ENCODE measurements around the gene SCARB2.
A peak's percentile ranks its signal among the peaks of the same experiment; 100 is the strongest.

SCARB2 gene

GRCh38 chr4:76233529-76233928, 19.9 kb upstream of the SCARB2 start:
- no peak overlapping the region for H3K27ac ChIP-seq (ENCODE audit: low read depth, low read length)
- H3K4me1 ChIP-seq (ENCODE audit: control insufficient read depth in 5 of 5, insufficient read depth in 5 of 5, low read length in 5 of 5): peaks cover 0 to 11% (median 5%) of the 10 kb centered on the region in 5 donors
- no peak overlapping the region for H3K4me3 ChIP-seq (ENCODE audit: low read depth in 1 of 5, low read length in 5 of 5)
- H3K27me3 ChIP-seq (ENCODE audit: control insufficient read depth in 5 of 5, insufficient read depth in 4 of 5, low read length in 5 of 5): no peaks in the 10 kb centered on the region
- H3K36me3 ChIP-seq (ENCODE audit: control insufficient read depth in 5 of 5, insufficient read depth in 5 of 5, low read length in 5 of 5): no peaks in the 10 kb centered on the region
- peaks cover 0 to 4% (median 0%) of the 10 kb centered on the region in 5 donors for H3K9me3 ChIP-seq (ENCODE audit: control insufficient read depth in 5 of 5, low read length in 5 of 5)
- H3K9ac ChIP-seq (ENCODE audit: low read length in 5 of 5): no peak overlapping the region

- Histone ChIP-seq H3K4me1 (ENCODE audit: control insufficient read depth in 5 of 5, insufficient read depth in 5 of 5, low read length in 5 of 5) (peaks cover 0 to 11% (median 5%) of the 10 kb centered on the region in 5 donors), H3K9ac (ENCODE audit: low read length in 5 of 5) (no peak overlapping the region), H3K9me3 (ENCODE audit: control insufficient read depth in 5 of 5, low read length in 5 of 5) (peaks cover 0 to 4% (median 0%) of the 10 kb centered on the region in 5 donors), H3K4me3 (ENCODE audit: low read depth in 1 of 5, low read length in 5 of 5) (no peak overlapping the region), H3K27me3 (ENCODE audit: control insufficient read depth in 5 of 5, insufficient read depth in 4 of 5, low read length in 5 of 5) (no peaks in the 10 kb centered on the region), H3K27ac (ENCODE audit: low read depth, low read length) (no peak overlapping the region), H3K36me3 (ENCODE audit: control insufficient read depth in 5 of 5, insufficient read depth in 5 of 5, low read length in 5 of 5) (no peaks in the 10 kb centered on the region)
Observed at GRCh38 chr4:76233083-76233482, 19.5 kb upstream of the SCARB2 start.

- Histone ChIP-seq H3K4me1 (ENCODE audit: control insufficient read depth in 5 of 5, insufficient read depth in 5 of 5, low read length in 5 of 5) (peaks cover 0 to 11% (median 5%) of the 10 kb centered on the region in 5 donors), H3K9me3 (ENCODE audit: control insufficient read depth in 5 of 5, low read length in 5 of 5) (peaks cover 0 to 4% (median 0%) of the 10 kb centered on the region in 5 donors), H3K4me3 (ENCODE audit: low read depth in 1 of 5, low read length in 5 of 5) (no peak overlapping the region), H3K9ac (ENCODE audit: low read length in 5 of 5) (no peak overlapping the region), H3K27ac (ENCODE audit: low read depth, low read length) (no peak overlapping the region), H3K36me3 (ENCODE audit: control insufficient read depth in 5 of 5, insufficient read depth in 5 of 5, low read length in 5 of 5) (no peaks in the 10 kb centered on the region), H3K27me3 (ENCODE audit: control insufficient read depth in 5 of 5, insufficient read depth in 4 of 5, low read length in 5 of 5) (no peaks in the 10 kb centered on the region)
Observed at GRCh38 chr4:76232681-76233080, 19.1 kb upstream of the SCARB2 start.

GRCh38 chr4:76226418-76226817, 12.8 kb upstream of the SCARB2 start:
- Histone ChIP-seq H3K27me3 (ENCODE audit: control insufficient read depth in 5 of 5, insufficient read depth in 4 of 5, low read length in 5 of 5) (no peaks in the 10 kb centered on the region), H3K4me3 (ENCODE audit: low read depth in 1 of 5, low read length in 5 of 5) (no peak overlapping the region), H3K36me3 (ENCODE audit: control insufficient read depth in 5 of 5, insufficient read depth in 5 of 5, low read length in 5 of 5) (no peaks in the 10 kb centered on the region), H3K4me1 (ENCODE audit: control insufficient read depth in 5 of 5, insufficient read depth in 5 of 5, low read length in 5 of 5) (no peaks in the 10 kb centered on the region), H3K9ac (ENCODE audit: low read length in 5 of 5) (no peak overlapping the region), H3K9me3 (ENCODE audit: control insufficient read depth in 5 of 5, low read length in 5 of 5) (peaks cover 0 to 4% (median 0%) of the 10 kb centered on the region in 5 donors), H3K27ac (ENCODE audit: low read depth, low read length) (no peak overlapping the region)

DNA sequence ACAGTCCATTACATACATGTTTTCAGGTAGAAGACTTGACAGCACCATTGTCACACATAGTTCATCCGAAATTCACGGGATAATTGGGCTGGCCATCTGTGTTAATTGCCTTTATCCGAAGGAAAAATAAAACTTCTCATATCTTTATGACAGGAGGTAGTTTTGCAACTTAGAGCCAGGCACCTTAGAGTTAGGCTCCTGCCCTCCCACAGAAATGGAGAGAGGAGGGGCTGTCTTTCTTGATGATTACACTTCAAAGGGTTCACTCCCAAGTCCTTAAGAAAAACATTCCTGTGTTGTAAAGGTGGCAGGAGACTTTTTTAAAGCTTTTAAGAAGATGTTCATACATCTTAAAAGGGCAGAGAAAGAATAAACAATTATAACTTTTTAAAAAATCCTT, 10.5 kb upstream of the SCARB2 start:
- H3K27ac ChIP-seq (ENCODE audit: low read depth, low read length): no peak overlapping the region

GRCh38 chr4:76219299-76220055, 5.9 kb upstream of the SCARB2 start:
- H3K4me3 ChIP-seq (ENCODE audit: low read depth in 1 of 5, low read length in 5 of 5): no peak overlapping the region
- no peaks in the 10 kb centered on the region for H3K27me3 ChIP-seq (ENCODE audit: control insufficient read depth in 5 of 5, insufficient read depth in 4 of 5, low read length in 5 of 5)
- no peaks in the 10 kb centered on the region for H3K36me3 ChIP-seq (ENCODE audit: control insufficient read depth in 5 of 5, insufficient read depth in 5 of 5, low read length in 5 of 5)
- peaks cover 0 to 30% (median 19%) of the 10 kb centered on the region in 5 donors for H3K4me1 ChIP-seq (ENCODE audit: control insufficient read depth in 5 of 5, insufficient read depth in 5 of 5, low read length in 5 of 5)
- H3K27ac ChIP-seq (ENCODE audit: low read depth, low read length): peak overlapping the region; percentile 25
- H3K9me3 ChIP-seq (ENCODE audit: control insufficient read depth in 5 of 5, low read length in 5 of 5): no peaks in the 10 kb centered on the region
- H3K9ac ChIP-seq (ENCODE audit: low read length in 5 of 5): no peak overlapping the region

More for the DNA sequence above, 10.5 kb upstream of the SCARB2 start:
- Histone ChIP-seq H3K36me3 (ENCODE audit: control insufficient read depth in 5 of 5, insufficient read depth in 5 of 5, low read length in 5 of 5) (no peaks in the 10 kb centered on the region), H3K4me3 (ENCODE audit: low read depth in 1 of 5, low read length in 5 of 5) (no peak overlapping the region), H3K4me1 (ENCODE audit: control insufficient read depth in 5 of 5, insufficient read depth in 5 of 5, low read length in 5 of 5) (peaks cover 0 to 8% (median 6%) of the 10 kb centered on the region in 5 donors), H3K9ac (ENCODE audit: low read length in 5 of 5) (no peak overlapping the region), H3K27me3 (ENCODE audit: control insufficient read depth in 5 of 5, insufficient read depth in 4 of 5, low read length in 5 of 5) (no peaks in the 10 kb centered on the region), H3K9me3 (ENCODE audit: control insufficient read depth in 5 of 5, low read length in 5 of 5) (peaks cover 0 to 2% (median 0%) of the 10 kb centered on the region in 5 donors)

- Histone ChIP-seq H3K4me1 (ENCODE audit: control insufficient read depth in 5 of 5, insufficient read depth in 5 of 5, low read length in 5 of 5) (peaks cover 3 to 47% (median 37%) of the 10 kb centered on the region in 5 donors), H3K36me3 (ENCODE audit: control insufficient read depth in 5 of 5, insufficient read depth in 5 of 5, low read length in 5 of 5) (no peaks in the 10 kb centered on the region), H3K27me3 (ENCODE audit: control insufficient read depth in 5 of 5, insufficient read depth in 4 of 5, low read length in 5 of 5) (no peaks in the 10 kb centered on the region), H3K9ac (ENCODE audit: low read length in 5 of 5) (no peak overlapping the region), H3K9me3 (ENCODE audit: control insufficient read depth in 5 of 5, low read length in 5 of 5) (no peaks in the 10 kb centered on the region), H3K27ac (ENCODE audit: low read depth, low read length) (no peak overlapping the region), H3K4me3 (ENCODE audit: low read depth in 1 of 5, low read length in 5 of 5) (no peak overlapping the region)
Observed at GRCh38 chr4:76216975-76217814, 3.6 kb upstream of the SCARB2 start.

- Histone ChIP-seq H3K4me1 (ENCODE audit: control insufficient read depth in 5 of 5, insufficient read depth in 5 of 5, low read length in 5 of 5) (peaks cover 5 to 54% (median 44%) of the 10 kb centered on the region in 5 donors), H3K27ac (ENCODE audit: low read depth, low read length) (no peak overlapping the region), H3K27me3 (ENCODE audit: control insufficient read depth in 5 of 5, insufficient read depth in 4 of 5, low read length in 5 of 5) (no peaks in the 10 kb centered on the region), H3K9me3 (ENCODE audit: control insufficient read depth in 5 of 5, low read length in 5 of 5) (no peaks in the 10 kb centered on the region), H3K9ac (ENCODE audit: low read length in 5 of 5) (no peak overlapping the region), H3K4me3 (ENCODE audit: low read depth in 1 of 5, low read length in 5 of 5) (no peak overlapping the region), H3K36me3 (ENCODE audit: control insufficient read depth in 5 of 5, insufficient read depth in 5 of 5, low read length in 5 of 5) (no peaks in the 10 kb centered on the region)
Observed at GRCh38 chr4:76216524-76216923, 2.9 kb upstream of the SCARB2 start.

GRCh38 chr4:76215077-76215476, 1.5 kb upstream of the SCARB2 start:
- Histone ChIP-seq H3K27me3 (ENCODE audit: control insufficient read depth in 5 of 5, insufficient read depth in 4 of 5, low read length in 5 of 5) (no peaks in the 10 kb centered on the region), H3K9me3 (ENCODE audit: control insufficient read depth in 5 of 5, low read length in 5 of 5) (no peaks in the 10 kb centered on the region), H3K36me3 (ENCODE audit: control insufficient read depth in 5 of 5, insufficient read depth in 5 of 5, low read length in 5 of 5) (no peaks in the 10 kb centered on the region), H3K27ac (ENCODE audit: low read depth, low read length) (peak overlapping the region; percentile 95), H3K4me3 (ENCODE audit: low read depth in 1 of 5, low read length in 5 of 5) (no peak overlapping the region), H3K9ac (ENCODE audit: low read length in 5 of 5) (no peak overlapping the region), H3K4me1 (ENCODE audit: control insufficient read depth in 5 of 5, insufficient read depth in 5 of 5, low read length in 5 of 5) (peaks cover 10 to 68% (median 58%) of the 10 kb centered on the region in 5 donors)

GRCh38 chr4:76214177-76214675, 602 bp upstream of the SCARB2 start:
- Histone ChIP-seq H3K4me3 (ENCODE audit: low read depth in 1 of 5, low read length in 5 of 5) (peak overlapping the region; percentile 81 to 95 (median 93)), H3K27me3 (ENCODE audit: control insufficient read depth in 5 of 5, insufficient read depth in 4 of 5, low read length in 5 of 5) (no peaks in the 10 kb centered on the region), H3K4me1 (ENCODE audit: control insufficient read depth in 5 of 5, insufficient read depth in 5 of 5, low read length in 5 of 5) (peaks cover 10 to 70% (median 60%) of the 10 kb centered on the region in 5 donors), H3K9ac (ENCODE audit: low read length in 5 of 5) (peak overlapping the region; percentile 84 to 97 (median 91)), H3K36me3 (ENCODE audit: control insufficient read depth in 5 of 5, insufficient read depth in 5 of 5, low read length in 5 of 5) (no peaks in the 10 kb centered on the region), H3K27ac (ENCODE audit: low read depth, low read length) (peak overlapping the region; percentile 95), H3K9me3 (ENCODE audit: control insufficient read depth in 5 of 5, low read length in 5 of 5) (no peaks in the 10 kb centered on the region)
